HG03097 (cell line): ENCODE data around the gene ABTB2.

Source experiments
- ATAC-seq: cut with Tn5 transposase; IDR thresholded peaks from one replicate; pipeline ENCODE4 v1.9.1; 2021; ENCODE audit not compliant: unreplicated experiment, low FRiP score

ABTB2 gene

GRCh38 chr11:34134765-34135164 is 223.0 kb downstream of the ABTB2 start:
- no peak for ATAC-seq

DNA sequence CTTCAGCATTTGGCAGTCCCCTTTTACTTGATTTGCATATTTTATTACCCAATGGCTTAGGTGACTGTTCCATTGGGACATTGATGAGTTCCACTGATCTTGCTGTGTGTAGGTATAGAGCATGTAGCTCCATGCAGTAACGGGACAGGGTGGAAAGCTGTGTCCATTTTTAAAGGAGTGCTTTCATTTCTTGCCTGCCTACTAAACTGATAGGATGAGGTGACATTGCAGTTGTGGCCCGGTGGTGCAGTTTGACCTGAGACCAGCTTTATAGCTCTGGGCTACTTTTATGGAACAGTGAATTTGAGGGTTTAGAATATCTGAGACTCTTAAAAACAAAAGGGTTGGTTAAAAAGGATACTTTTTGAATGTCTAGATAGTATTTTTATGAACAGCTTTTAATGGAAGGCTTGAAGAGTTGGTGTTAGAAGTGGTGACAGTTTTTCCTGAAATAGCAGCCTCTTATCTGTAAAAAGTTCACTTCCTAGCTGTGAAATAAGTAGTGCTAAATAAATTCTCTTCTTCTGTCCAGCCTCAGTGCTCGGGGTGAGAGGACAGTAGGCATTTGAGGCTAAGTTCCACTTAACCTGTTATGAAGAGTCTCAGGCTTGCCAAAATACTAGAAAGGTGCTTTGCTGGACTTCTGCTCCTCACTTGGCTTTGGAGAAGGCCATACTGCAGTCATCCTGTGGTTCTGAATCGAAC is 225.4 kb downstream of the ABTB2 start:
- ATAC-seq: no peak

- ATAC-seq: no peak
Measured at GRCh38 chr11:34128824-34129223, 229.0 kb downstream of the ABTB2 start.

- ATAC-seq: no peak
Measured at GRCh38 chr11:34126959-34127848, 230.6 kb downstream of the ABTB2 start.

- ATAC-seq: no peak
Measured at GRCh38 chr11:34124885-34125668, 232.7 kb downstream of the ABTB2 start.

DNA sequence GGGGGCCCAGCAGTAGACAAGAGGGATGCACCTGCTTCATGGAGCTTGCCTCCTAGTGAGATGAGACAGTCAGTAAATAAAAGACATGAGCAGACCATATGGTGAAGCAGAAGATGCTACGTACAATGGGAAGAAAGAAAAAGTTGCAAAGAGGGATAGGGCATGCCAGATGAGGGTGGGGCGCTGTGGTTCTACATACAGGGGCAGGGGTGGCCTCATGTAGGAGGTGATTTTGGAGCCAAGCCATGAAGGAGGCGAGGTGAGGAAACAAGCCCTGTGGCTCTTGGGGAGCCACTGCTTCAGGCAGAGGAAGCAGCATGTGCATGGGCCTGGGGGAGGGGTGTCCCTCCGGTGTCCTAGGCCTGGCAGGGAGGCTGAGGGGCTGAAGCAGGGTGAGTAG is 237.2 kb downstream of the ABTB2 start:
- no peak for ATAC-seq

- no peak for ATAC-seq
Measured at GRCh38 chr11:34114471-34114870, 243.3 kb downstream of the ABTB2 start.

DNA sequence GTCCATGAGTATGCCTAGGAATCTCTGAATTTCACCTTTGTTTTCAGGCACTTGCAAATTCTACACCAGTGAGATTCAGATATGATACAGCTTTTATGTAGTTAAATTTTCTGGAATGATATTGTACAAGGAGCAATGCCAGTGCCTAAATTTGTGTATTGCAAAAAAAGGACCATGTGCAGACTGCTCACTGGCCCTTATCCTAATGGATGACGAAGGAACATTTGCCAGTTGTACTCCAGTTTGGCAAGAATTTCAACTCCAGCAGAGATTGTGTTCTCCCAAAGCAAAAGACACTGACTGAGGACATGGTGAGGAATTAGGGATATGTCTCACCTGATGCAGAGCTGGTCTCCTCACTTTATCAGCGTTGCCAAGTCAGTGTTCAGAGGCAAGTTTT is 243.8 kb downstream of the ABTB2 start:
- no peak for ATAC-seq

DNA sequence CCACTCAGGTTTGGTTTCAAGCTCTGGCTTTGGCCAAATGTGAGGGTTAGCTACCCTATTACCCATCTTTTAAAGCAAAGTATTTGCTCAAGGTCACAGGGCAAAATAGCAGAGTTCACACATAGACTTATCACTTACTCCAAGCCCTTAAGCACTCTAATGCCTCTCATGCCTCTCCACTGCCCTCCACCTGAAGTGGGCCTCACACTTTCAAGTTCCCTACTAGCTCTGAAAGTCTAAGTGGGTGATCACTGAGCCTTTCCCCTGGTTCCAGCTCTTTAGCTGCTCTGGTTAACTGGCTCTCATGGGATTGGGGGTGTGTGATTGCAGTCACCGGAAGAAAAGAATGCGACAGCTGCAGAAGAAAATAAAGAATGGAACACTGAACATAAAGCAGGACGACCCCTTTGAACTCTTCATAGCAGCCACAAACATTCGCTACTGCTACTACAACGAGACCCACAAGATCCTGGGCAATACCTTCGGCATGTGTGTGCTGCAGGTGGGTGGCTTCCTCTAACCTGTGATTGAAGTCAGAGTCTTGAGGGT is 246.0 kb downstream of the ABTB2 start:
- no peak for ATAC-seq

GRCh38 chr11:34105957-34106504 is 251.8 kb downstream of the ABTB2 start:
- no peak for ATAC-seq

DNA sequence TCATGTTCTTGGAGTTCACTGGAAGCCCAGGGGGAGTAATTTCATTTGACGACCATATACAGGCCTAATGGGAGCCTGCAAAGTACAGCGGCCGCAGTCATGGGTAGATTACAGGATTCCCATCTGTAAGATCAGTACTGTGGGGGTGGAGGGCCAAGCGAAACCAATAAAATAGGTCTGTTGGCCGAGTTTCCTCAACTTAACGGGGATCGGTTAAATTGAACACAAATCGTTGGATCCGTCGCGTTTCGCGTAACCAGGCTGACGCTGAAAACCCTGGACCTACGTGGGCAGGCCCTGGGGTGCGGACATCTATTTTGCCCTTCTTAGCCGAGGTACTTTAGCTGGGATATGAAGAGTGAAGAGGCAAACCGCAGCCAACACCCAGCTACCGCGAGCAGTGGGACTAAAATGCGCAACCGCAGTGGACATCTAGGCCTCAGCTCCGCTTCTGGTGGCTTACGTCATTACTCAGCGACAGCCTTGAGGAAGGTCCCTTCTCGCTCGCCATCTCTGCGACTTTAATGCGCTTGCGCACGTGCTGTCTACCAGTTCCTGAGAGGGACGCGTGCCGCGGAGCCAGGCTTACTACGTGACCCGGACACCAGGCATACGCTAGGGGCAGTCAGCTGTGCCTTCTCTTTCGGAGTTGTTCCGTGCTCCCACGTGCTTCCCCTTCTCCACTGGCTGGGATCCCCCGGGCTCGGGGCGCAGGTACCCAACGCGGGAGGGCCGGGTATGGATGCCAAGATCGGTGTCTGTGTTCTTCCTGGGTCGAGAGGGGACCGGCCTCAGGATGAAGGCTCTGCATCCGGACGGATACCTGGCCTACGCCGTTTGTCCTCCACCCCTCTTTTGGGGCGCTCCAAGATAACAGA is 252.5 kb downstream of the ABTB2 start, which contains the start of gene NAT10:
NAT10 (plus strand) TSS at position 551 of the 878 bp plus-strand sequence. CDS start 2,597 bp downstream, outside the sequence.
- peak; percentile 92 for ATAC-seq

DNA sequence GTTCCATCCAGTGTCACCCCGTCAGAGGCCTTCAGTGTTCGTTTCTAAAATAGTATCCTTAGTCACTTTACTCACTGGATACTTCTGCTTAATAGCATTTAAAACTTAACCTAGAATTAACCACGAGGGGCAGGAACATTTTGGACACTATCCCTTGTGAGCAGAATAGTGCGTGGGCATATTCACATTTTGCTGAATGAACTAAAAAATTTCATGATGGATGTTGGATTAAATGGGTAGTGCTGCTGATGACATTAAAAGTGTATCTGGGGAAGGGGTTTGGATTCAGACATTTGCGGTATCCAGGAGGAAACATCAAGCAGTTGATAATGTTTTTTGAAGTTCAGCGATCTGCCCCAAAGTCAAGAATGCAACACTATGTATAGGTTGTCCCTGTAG is 253.1 kb downstream of the ABTB2 start:
- ATAC-seq: no peak
